Fibroblast of skin of right biceps (primary cell): Measurements from ENCODE around the gene MCIDAS.

Source experiments
- DNase-seq: peaks from one replicate; pipeline ENCODE4 v3.0.0-alpha.2; 2013

MCIDAS gene

DNA sequence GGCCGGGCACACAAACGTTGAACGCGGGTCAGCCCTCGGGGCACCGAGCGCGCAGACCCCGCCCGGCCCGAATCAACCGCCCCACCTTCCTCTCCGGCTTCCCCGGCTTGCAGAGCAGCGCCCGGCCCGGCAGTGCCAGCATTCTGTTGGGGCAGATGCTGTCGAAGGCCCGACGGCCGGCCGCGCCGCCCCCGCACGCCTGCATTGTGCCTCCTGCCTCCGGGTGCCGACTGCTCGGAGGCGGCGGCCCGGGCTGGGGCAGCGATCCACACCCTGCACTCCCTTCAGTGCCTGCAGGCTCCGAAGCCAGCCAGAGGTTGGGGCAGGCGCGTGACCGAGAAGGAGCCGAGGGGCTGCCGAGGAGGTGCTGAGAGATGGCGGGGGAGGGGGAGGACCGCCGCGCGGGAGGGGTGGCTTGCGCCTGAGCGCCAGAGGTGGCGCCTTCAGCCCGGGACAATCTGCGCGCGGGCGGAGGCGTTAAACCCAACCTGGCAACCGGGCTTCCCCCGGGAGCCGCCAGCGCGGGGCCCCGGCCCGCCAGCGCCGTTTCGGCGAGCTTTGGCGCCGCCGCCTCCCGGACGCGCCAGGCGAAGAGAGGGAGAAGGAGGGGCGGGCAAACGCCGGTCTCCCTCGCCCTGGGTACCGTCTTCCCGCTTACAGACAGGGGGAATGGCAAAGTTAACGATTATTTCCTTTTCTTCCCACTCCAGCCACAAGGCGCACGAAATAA lies at the start of gene MCIDAS:
Gene MCIDAS (minus strand): TSS at position 382 of the 730 bp plus-strand sequence. CDS start 177 bp downstream, at position 205.
- DNase-seq = peak; percentile 47

DNA sequence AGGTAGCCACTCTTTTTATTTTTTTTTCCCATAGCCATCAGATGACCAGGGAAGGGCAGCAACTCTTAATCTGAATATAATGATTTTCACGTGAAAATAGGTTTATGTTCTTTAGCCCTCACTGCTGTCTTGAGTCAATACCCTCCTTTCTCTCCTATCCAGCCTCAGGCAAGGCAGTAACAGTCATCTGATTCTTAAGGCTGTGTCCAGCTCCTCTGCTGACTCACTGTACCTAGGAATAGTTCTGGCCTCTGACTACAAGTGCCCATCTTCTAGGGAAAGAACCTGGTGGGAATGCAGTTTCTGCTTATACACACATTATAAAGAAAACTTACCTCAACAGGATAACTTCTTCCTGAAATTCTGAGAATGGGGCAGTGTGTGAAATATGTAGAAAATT lies 49.7 kb upstream of the MCIDAS start:
- no peak for DNase-seq

DNA sequence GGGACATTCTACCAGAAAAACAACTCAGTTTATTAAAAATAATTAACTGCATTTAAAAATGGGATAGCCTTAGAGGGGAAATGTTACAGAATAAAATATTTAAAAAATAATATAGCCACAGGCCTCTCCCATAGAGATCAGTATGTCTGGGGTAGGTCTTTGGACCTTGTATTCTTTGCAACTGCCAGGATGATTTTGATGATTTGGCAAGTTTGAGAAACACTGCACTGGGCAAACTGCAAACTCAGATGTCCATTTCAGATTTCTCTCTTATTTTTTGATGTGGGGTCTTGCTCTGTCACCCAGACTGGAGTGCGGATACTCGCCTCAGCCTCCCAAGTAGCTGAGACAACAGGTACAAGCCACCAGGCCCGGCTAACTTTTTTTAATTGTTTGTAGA lies 31.2 kb upstream of the MCIDAS start:
- DNase-seq = no peak

DNA sequence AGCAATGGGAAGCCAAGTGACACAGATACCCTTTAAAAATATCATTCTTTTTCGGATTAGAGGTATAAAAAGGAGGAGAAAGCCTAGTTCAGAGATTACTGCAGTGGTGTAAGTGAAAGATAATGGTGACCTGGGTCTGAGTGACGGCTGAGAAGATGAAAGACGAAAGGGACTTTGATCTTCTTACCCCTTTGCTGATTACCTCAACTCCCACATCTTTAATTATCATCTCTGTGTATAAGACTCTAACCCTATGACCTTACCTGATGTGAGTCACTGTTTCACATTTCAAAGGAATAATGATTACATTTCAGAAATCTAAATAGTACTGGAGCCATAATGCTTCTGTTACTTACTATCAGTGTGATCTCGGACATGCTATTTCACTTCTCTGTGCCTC lies 27.7 kb upstream of the MCIDAS start:
- no peak for DNase-seq

DNA sequence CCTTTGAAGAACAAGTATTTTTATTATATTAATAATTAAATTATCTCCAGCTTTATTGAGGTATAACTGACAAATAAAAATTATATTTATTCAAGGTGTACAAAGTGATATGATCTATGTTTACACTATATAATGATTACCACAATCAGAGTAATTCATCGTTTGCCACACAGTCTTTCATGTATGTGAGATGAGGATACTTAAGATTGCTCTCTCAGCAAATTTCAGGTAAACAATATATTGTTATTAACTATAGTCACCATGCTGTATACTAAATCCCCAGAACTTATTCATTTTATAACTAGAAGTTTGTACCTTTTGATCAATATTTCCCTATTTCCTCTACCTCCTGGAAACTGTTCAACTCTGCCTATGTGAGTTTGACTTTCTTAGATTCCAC lies 22.9 kb upstream of the MCIDAS start:
- no peak for DNase-seq

DNA sequence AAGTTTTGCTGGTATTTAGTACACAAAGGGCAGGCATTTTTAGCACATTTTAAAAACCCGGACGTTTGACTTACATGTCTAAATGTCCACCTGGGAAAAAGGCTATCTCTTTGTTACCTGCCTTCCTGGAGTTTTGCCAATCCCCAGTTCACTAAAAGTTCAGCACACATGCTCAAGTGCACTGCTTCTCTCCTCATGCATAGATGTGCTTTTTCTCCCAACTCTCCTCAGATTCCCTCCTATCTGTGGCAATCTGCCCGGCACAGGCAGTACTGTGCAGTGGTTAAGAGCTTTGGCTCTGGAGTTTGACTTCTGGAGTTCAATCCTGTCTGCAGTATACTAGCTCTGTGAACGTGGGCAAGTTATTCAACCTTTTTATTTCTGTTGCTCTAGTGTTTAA lies 14.6 kb upstream of the MCIDAS start:
- DNase-seq = no peak

DNA sequence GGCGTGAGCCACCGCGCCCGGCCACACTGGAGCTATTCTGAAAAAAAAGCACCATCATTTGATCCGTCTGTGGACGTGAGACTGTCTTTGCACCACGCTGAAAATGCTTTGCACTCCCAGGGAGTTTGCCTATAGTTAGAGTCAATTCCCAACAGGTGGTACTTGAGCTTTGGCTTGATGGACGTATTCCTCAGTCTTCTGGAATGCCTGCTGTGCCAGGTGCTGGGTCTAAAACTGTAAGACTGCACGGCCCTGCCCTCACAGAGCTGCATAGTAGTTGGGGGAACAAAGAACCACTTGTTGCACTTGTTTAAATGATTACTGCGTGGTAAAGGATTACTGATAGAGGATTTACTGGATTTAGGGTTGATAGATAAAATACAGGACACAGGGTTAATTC lies 9.7 kb upstream of the MCIDAS start:
- DNase-seq = no peak

DNA sequence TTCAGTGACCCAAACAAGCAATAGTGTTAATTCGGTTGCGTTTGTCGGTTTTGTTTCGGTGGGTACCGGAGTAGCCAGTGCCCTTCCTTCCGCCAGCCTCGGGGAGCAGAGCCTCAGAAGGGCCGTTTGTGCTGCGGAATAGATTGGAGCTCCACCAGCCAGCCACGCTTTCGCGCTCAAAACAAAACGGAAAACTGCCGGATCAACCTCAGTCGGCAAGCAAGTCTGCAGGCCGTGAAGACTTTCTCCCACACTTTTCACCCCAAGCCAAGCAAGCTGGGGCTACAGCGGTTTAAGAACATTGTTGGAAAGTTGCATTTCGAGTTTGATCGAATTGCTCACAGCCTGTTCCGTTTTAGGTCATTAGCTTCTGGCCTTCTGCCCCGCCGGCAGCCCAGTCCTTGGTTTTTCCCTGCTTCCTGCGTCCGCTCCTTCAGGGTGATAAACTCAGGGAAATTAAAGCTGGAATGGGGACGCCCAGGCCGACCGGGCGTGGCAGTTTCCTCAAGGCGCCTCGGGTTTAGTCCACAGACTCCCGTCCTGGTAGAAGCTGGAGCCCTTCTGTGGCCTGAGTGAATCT lies 7.1 kb upstream of the MCIDAS start:
- no peak for DNase-seq

DNA sequence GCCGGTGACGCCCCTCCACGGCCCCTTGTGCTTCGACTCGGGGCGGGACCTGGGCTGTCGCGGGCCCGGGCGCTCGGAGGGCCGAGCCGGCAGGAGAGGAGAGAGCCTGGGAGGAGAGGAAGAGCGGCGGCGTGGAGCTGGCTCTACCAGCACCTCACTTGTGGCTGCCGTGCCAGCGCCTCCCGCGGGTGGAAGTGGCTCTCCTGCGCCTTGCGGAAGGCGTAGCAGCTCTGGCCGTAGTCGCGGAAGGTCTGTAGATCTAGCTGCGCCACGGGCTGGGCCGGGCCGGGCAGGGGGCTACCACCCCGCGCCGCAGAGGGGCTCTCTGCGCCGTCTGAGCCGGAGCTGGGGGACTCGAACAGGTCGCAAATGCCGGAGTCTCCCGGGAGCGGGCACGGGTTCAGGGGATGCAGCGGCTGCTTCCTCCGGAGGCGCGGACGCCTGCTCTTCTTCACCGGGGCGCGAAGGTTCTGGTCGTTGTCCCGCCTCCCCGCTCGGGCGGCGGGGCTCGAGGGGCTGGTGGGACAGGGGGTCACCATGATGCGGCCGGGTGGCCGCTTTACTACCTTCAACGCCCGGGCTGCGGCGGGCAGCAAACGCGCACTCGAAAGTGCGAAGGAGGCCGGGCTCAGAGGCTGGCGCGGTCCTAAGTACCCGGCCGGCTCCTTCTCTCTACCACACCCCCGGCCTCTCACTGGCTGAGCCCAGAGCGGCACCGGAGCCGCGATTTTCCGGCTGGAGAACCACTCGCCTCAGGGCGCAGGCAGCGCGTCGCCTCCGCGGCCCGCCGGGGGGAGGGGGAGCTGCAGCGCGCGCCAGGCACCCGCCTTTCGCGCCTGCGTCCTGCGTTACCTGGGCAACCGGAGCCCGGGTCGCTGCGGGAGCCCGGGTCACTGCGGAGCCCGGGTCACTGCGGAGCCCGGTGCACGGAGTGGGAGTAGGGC lies 6.1 kb upstream of the MCIDAS start, which contains the start of gene CCNO:
Gene CCNO (minus strand): TSS at position 624 of the 944 bp plus-strand sequence. CDS start 85 bp downstream, at position 539.
- peak; percentile 69 for DNase-seq

DNA sequence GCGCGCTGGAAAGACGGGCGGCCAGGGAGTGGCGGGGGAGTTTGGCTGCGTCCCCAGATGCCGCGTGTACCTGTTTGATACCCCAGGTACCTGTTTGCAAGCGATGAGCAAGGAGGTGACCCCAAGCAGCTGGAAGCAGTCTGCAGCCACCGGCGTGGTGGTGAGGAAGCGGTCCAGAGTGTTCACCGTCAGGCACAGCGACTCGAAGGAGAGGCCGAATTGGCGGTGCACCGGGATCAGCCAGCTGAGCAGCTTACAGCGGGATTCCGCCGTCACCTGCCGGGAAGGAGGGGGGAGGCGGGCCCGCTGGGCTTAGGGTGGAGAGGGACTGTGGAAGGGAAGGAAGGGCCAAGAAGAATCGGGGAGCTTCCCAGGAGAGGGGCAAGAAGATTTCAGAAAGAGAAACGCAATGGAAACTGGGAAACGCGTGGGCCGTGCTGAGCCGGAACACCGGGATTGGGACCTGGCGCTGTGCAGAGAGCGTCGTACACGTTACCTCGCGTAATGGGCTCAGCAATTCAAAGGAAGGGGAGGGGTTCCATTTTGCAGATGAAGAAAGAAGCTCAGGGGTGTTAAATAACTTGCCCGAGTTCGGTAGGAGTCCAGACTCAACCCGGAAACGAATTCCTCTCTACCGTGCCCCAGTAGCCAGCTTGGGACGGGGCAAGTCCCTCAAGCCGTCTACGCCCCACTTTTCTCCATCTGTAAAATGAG lies 5.3 kb upstream of the MCIDAS start:
- no peak for DNase-seq

DNA sequence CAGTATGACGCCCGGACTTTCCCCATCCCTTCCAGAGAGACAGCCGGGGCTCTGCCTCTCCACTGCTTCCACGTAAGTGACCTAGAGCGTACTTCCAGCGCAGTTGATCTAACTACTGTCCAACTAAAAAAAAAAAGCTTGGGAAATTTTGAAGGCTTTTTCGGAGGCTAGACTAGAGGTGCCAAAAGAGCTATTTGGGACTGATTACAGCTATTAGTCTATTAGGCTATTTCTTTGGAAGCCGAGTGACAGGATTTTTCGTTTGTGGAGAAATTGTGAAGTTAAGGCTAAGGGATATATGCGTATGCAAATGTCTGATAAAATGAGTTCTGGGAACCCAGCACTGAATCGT lies 4.8 kb upstream of the MCIDAS start:
- no peak for DNase-seq

DNA sequence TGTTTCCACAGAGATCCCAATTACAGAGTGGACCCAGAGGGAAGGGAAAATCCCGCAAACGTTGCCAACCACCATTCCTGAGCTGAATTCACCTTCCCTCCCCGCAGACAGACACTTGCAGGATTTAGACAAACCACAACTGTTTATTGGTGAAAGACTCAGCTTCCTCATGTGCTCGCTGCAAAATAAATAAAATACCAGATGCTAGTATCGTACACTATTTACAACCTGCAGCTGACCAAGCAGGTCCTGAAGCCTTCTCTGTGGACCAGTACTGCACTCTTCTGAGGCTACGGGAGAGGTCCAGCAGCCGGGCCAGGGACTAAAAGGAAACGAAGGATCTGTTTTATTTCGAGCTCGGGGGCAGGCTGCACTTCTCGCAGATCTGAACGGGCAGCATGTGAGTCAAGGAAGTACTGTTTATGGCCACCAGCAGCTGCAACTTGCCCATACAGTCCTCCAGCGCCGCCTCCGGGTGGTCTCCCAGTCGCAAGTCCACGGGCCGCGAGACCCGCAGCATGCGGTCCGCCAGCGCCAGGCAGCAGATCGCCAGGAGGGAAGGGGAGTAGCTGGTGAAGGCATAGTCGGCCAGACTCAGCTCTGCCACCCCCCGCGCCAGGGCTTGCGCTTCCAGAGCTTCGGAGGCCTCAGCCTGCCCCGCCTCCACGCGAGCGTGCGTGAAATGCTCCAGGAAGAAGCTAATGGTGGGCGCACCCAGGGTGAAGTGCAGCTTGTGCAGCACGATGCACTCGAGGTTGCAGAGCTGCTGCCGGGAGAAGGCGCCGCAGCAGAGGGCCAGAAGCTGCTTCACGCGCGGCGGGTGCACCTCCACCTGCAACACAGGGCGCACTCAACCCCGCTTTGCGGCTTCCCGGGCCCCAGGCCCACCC lies 4.2 kb upstream of the MCIDAS start:
- no peak for DNase-seq

DNA sequence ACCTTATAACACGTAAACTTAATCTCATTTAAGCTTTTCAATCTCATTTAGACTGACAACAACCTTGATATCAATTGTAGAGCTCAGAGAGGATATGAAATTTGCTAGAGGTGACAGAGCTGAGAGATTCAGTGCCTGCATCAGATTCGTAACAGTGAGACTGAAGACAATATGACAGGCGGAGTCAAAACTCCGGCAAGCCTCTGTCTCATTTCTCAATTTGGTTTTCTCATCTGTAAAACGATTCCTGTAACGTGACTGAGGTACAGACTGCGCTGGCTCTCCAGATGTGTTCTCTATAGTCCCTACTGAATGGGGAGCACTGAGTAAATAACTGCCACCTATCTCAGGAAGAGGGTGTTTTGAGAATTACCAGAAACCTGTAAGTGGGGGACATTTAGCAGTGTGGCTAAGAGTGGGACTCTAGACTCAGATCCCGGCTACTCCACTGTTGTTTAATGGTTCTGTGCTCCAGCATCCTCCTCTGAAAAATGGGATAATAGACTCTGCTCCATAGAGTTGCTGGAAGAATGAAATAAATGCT lies 3.0 kb upstream of the MCIDAS start:
- DNase-seq = no peak

DNA sequence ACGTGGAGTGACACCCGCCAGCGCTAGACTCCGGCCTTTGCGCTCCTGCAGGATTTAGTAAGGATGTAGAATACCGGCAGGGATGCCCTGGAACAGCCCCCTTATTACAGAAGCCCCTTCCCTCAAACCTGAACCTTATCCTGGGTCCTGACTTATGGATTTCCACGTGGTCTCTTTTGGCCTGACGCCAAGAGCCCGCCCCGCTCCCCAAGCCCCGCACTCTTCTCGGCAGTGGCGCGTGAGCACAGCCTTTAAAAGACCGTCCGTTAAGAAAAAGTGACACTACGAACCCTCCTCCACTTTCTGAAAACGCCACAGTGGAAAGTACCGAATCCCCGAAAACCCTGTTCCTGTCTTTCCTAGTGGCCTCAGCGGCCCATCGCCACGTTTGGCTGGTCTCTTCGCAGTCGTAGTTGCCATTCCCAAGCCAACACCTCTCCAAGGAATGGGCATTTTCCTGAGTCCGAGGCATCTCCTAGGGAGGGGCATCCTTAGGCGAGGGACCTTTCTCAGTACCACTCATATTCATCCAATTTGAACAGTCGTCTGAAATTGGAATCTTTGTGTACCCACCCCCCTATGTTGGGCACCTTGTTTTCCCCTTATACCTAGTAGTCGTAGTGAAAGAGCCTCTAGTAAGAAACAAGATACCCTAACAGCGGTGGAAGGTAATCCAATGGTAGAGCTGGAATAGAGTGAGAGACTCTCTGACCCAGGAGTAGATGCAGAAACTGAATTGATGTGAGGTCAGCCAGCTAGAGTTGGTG lies 732 bp upstream of the MCIDAS start:
- no peak for DNase-seq

DNA sequence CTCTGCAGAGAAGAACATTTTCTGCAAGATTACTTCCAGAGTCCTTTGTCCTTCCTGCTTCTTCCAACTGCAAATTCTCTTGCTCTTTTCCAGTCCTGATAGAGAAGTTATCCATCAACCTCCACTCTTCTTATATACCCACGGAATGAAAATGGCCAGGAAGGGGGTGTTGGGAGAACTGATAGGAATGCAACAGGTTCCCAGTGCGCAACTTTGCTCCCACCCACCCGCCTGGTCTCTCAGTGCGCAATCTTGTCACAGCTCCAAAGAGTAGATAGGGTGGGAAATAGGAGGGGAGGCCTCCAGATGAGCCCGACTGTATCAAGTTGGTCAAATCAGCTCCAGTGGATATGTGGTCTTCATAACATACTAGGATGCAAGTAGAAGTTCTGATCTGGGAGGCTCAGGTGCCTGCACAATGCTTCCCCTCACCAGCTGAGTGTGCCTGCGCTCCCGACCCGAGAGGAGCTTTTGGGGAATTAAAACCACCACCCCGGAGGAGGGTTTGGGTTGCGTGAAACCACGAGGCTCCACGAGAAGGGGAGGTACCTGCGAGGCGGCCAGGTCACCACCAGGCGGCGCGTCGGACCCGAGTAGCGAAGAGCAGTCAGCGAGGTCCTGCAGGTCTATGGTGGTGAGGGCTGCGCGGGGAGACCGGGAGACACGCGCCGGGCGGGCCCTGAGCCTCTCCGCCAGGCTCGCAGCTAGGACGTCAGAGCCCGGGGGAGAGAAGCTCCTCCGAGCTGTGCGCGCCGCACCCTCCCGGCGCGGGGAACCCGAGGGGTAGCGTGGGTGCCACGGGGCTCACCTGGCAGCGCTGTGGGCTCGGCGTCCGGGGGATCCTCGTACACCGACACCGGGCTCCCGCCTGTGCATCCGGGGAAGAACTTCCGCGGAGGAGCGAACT lies 835 bp downstream of the MCIDAS start:
- peak; percentile 57 for DNase-seq

DNA sequence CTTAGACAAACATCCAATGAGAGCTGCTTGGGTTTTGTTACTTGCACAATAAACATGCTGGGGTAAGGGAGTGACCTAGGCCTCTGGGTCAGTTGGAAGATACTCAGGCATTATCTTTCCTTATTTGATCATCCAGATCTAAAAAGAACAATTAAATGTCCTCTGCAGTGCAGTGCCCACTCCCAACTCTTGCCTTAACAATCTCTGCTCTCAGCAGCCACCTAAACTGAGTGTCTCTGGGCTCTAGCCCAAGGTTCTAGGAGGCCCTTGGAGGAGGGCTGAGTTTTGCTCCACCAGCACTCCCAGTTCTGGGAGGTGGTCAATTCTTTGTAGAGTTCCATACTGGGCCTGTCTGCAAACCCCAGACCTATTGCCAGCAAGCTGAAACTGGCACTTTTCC lies 1.8 kb downstream of the MCIDAS start:
- no peak for DNase-seq

DNA sequence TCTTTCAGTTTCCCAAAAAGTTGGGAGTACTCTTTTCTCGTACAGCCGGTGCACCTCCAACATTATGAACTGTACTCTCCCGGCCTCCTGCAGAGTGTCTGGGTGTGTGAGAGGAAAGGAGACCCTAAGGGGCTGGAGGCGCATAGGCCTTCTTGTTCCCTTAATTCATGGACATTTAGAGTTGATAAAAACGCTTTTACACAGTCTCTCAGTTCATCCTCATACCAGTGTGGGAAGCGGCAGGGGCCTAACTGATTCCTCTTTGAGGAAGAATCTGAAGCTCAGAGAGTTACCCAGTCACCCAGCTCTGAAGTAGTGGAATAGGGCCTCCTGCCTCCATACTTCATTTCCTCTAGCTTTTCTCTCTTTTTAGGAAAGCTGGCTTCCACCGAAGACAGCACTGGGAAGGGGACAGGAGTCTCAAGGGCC lies 3.3 kb downstream of the MCIDAS start:
- no peak for DNase-seq

DNA sequence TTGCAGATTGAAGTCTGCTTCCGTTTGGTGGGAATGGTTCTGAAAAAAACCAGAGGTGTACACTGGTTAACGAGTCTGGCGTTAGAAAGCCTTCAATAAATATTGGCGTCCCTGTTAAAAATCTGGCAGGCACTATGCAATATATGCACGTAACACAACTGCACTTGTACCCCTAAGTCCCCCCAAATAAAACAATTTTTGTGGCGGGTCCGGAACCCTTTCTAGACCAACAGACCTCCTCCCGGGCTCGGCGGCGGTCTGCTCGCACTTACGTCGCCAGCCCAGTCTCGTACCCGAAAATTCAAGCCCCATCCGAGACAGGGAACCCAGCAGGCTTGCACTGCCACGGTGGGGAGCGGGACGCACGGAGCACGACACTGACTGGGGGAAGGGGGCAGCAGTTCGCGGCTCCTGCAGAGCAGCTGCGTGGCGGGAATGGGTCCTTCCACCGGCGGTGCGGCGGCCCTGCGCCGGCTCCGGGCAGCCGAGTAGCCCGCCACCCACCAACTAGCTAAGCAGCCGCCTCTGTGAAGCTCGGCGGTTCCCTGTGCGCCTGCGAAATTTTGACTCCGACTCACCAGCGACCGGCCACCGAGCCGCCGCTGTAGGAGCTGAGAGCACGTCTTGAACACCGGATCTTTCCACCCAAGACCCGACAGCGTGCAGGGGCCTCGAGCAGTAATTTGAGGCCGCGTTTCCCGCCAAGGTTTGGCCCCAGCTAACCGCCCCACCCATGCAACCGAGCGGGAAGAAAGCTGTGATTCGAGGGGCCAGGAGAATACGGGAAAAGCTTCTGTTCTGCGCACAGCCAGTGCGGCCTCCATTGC lies 3.9 kb downstream of the MCIDAS start:
- DNase-seq = no peak
